DMS153 (cell line): Measurements from ENCODE around the gene SEZ6.
A peak's percentile ranks its signal among the peaks of the same experiment; 100 is the strongest.

Experiments used
- DNase-seq: peaks from one replicate; lab custom pipeline; 2025; lab: John Stamatoyannopoulos, UW

Gene SEZ6, protein sequence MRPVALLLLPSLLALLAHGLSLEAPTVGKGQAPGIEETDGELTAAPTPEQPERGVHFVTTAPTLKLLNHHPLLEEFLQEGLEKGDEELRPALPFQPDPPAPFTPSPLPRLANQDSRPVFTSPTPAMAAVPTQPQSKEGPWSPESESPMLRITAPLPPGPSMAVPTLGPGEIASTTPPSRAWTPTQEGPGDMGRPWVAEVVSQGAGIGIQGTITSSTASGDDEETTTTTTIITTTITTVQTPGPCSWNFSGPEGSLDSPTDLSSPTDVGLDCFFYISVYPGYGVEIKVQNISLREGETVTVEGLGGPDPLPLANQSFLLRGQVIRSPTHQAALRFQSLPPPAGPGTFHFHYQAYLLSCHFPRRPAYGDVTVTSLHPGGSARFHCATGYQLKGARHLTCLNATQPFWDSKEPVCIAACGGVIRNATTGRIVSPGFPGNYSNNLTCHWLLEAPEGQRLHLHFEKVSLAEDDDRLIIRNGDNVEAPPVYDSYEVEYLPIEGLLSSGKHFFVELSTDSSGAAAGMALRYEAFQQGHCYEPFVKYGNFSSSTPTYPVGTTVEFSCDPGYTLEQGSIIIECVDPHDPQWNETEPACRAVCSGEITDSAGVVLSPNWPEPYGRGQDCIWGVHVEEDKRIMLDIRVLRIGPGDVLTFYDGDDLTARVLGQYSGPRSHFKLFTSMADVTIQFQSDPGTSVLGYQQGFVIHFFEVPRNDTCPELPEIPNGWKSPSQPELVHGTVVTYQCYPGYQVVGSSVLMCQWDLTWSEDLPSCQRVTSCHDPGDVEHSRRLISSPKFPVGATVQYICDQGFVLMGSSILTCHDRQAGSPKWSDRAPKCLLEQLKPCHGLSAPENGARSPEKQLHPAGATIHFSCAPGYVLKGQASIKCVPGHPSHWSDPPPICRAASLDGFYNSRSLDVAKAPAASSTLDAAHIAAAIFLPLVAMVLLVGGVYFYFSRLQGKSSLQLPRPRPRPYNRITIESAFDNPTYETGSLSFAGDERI

DNA sequence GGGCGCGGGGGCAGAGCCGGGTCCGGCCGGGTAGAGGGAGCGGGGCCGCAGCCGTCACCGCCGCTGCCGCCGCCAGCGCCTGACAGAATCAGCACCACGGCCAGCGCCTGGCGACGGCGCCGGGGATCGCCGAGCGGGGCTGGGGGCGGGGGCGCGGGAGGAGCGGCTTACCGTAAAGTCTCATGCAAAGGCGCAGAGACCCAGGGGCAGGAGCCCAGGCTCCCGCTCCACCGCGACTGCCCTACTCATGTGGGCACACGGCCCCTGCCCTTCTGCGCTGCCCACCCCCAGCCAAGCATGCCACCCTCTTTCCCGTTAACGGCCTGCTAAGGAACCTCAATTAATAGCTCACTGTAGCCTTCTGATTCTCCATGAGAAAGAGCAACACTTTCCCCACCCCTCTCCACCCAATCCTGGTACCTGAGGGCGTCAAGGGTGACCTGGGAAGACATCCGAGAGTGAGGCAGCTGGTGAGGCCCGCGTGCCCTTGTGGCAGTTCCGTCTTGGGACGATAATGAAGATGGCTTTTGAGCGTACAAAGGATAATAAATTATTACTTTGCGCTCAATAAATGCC lies at the start of gene SEZ6:
Gene SEZ6, minus strand, starts transcription at position 98 of the 576 bp plus-strand sequence. CDS start 164 bp downstream, outside the sequence.
- DNase-seq: peak; percentile 51

DNA sequence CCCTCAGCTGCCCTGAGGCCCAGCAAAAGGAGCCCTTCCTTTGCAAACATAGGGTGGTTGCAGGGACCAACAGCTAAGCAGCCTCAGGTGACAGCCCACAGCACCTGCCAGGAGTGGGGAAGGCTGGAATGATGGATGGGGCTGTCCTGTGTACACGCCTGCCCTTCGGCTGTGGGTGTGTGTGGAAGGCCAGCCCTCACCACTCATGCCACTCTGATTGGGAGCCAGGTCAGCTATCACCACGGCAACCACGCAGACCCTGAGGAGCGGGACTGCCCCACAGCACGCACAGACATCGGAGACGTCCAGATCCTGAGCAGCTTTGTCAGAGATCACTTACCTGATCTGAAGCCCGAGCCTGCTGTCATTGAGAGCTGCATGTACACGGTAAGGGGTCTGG lies 49.0 kb upstream of the SEZ6 start:
- DNase-seq: no peak

DNA sequence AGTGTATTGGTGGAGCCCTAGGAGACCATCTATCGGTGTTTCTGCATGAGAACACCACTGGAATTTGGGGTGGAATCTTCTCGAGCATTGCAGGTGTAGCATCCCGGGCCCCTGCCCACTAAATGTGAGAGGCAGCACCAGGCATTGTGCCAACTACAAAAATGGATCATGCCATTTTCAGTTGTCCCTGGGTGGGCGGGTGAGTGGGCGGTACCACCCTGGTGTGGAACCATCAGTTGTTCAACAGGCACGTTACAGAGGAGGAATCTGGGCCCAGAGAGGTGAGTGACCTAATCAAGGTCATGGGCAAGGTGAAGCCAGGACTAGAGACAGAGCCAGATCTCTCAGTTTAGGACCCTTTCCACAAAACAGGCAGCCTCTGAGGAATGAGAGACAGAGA lies 45.9 kb upstream of the SEZ6 start:
- no peak for DNase-seq

DNA sequence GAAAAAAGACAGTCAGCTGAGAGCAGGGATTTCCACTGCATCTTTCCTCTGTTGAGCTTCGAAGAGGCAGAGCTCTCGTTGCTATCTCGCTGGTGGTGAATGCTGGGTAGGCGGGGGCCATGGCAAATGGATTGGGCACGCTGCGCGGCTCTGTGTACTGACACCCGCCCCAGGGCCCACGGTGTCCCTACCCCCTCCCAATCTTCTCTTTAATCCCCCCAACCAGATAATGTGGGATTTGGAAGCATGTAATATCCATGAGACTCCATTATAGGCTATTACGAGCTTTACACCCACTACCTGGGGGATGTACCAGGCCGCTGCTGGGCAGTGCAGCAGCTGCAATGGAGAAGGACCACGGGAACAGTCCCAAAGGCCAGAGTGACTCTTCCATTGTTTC lies 45.4 kb upstream of the SEZ6 start:
- DNase-seq: no peak

DNA sequence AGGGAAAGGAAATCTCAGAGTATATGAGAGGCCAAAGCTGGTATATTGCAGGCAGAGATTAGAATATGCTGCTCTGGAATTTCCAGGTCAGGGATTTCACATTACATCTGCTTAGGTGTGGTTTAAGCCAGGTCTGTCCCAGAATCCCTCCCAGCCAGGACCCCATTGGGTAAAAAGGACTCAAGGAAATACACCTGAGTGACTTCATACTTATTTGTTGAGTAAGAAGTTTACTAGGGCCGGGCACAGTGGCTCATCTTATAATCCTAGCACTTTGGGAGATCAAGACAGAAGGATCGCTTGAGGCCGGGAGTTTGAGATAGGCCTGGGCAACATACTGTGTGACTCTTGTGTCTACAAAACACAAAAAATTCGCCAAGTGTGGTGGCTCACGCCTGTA lies 44.3 kb upstream of the SEZ6 start:
- DNase-seq: no peak

DNA sequence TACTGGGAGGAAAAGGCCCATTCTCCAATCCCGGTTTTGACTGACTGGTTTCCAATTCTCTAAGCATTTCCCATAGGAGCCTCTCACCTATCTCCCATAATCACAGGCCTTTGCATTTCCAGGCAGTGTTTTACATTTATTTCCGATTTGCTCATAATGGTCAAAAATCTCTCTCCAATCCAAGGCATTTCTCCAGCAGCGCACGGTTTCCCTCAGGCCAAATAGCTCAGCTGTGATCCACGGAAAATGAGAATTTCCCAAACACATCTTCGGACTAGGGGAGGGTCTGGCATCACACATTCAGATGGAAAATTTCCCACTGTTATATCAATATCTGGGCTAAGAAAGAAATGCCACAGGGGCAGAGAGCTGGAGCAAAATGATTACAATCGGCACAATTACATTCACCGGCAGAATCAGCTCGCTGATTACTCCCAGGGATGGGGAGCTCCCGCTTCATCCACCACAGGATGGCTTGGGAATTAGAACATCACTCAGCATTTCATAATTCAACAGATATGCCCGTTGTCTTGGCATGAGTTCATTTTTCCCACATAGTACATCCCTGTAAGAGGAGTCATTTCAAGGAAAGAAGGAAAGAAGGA lies 43.8 kb upstream of the SEZ6 start:
- no peak for DNase-seq

DNA sequence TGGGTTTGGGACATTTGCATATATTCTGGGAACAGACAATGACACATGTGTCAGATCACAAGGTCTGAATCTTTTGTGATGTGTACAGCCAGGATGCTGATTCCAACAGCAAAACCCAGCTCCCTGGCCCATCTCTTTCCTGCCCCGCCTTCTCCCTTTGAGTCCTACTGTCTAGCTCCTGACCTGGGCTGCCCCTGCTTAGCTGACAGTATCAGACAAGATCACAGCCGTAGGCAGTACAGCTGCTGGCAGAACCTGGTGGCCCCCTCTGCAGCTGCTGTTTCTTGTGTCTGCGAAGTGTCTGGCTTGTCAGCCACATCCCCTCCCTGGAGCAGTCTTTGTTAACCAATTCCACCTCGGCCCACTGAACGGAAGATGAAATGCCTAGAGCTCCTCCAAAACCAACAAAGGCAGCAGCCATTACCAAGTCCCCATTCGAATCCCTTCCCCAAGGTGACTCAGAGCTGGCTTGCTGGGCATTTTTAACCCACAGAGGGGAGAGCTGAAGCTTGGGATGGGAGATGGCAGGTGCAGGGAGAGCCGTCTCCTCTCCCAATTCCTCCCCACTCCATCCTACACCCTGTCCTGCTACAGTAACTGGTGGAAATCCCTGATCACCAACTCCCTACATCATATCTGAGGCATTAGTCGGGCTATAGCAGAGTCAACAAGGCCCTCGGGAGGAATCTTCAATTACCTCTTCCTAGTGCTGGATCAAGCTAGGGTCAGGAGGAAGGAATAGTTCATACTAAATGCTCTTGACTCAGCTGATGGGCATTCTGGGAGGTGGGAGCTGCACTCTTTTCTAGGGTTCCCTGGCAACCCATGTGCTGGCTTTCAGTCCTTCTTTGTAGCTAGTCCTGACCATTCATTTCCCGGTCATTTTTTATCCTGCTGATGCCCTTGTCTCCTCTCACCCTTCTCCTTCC lies 42.9 kb upstream of the SEZ6 start:
- DNase-seq: peak; percentile 12

DNA sequence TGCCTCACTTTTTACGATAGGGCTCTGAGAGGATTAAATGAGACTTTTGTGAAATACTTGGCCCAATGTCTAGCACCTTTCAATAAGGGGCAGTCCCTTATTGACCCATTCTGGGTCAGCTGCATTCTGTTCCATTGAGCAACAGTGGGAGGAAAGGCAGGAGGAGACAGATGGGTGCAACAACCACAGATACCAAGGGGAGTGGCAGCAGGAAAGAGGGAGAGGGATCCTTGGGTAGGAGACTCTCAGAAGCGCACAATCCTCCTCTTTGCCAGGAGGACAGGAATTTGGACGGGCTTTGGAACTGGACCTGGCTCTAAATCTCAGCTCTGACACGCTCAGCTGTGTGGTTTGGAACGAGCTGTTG lies 40.6 kb upstream of the SEZ6 start:
- DNase-seq: no peak

DNA sequence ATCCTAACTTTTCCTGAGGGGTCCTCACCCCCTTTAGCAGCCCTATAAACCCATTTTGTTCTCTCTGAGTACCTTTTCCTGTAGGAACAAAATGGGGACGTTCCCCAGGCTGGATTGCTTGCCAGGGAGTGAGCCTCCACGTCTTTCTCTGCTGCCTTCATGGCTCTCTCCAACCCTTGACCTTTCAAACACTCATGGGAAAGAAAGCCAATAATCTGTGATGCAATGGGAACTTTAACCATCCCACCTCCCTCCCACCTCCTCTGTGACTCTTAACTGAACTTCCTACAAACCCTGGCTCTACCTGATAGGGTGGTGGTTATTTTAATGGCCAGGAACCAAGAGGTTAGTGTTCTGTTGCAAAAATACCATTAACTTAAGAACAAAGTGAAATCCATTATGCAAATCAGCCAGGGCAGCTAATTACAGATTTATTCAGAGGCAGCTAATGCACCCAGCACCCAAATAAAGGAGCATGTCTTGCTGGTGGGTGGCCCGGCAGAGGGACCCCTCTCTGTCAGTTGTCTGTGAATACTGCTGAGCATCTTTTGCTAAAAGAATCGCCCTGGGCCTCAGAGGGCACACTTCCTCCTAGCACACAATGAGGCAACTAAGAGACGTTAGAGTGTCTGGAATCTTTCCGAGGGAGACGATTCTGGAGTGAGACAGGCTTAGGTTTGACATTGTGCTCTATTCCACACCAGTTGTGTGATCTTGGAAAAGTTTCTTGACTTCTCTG lies 40.1 kb upstream of the SEZ6 start:
- no peak for DNase-seq

DNA sequence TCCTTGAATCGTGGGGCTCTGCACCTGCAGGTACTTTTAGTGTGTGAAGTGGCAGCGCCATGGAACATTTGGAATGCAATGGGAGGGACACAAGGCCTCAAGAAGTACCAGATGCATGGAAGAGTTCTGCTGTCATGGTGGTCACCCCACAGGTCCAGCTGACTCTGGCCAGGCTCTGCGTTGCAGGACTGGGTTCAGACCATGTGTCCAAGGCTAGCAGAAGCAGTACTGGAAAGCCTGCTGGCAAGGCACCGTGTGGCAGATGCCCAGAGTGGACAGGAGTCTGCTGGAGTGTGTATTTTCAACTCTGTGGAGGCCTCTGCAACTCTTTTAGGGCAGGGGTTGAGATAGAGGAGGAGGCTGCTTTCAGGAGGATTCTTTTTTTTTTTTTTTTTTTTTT lies 39.2 kb upstream of the SEZ6 start:
- no peak for DNase-seq

DNA sequence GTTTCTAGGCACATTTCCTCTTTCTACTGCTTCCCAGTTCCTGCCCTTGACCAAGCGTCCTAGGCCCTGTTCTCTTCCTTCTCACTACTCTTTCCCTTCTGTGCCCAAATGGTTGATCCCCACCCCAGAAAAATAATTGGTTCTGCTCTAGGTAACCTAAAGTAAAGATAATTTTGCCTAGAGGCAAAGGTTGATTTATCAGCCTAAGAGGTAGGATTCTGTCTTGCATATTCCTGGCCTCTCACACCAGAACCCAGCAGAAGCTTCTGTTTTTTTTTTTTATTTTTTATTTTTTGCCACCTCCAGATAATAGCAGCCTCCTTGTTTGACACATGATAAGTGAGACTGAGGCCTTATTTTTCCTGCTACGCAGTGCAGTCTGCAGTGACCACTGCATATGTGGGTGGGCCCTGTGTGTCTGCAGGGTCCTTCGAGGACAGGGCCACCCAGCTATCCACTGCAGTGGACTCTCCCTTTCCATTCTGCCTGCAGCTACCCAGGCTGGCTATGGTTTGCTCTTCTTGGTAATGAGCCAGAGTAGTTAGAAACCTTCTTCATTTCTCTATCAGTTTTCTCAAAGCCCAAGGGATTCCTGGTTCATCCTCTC lies 37.8 kb upstream of the SEZ6 start:
- DNase-seq: no peak

DNA sequence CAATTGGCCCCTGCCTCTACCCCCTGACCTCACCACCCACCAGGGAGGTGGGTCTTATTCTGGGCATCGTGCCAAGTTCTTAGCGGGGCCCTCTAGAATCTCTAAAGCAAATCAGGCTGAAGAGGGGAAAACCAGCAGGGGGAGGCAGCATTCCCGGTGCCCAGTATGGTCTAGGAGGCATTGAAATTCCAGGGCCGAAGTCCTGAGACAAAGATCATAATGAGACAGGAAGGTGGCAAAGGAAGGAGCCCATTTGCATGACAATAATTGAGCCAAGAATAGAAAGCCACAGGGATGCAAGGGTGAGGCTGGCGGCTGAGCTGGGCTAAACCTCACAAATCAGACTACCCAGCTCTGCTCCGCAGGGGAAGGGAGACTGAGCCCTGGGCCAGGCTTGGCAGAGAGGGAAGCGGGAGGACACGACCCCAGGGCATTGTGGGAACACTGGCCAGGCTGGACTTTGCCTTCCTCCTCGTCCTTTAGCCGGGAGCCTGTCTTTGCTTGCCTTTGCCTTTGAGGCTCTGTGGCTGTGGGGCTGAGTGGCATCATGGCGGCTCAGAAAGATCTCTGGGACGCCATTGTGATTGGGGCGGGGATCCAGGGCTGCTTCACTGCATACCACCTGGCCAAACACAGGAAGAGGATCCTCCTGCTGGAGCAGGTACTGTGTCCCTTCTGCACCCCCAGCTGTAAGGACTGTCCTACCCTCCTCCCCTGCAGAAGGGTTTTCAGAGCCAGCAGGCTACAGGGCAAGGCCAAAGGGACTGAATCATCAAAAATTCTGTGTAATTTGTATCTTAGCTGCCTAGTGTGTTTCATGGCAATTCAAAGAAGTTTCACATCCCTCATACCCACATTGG lies 37.1 kb upstream of the SEZ6 start, which contains the start of gene PIPOX:
Gene PIPOX, plus strand, starts transcription at position 463 of the 860 bp plus-strand sequence. Its CDS starts 85 bp downstream, at position 548.
- peak; percentile 87 for DNase-seq

DNA sequence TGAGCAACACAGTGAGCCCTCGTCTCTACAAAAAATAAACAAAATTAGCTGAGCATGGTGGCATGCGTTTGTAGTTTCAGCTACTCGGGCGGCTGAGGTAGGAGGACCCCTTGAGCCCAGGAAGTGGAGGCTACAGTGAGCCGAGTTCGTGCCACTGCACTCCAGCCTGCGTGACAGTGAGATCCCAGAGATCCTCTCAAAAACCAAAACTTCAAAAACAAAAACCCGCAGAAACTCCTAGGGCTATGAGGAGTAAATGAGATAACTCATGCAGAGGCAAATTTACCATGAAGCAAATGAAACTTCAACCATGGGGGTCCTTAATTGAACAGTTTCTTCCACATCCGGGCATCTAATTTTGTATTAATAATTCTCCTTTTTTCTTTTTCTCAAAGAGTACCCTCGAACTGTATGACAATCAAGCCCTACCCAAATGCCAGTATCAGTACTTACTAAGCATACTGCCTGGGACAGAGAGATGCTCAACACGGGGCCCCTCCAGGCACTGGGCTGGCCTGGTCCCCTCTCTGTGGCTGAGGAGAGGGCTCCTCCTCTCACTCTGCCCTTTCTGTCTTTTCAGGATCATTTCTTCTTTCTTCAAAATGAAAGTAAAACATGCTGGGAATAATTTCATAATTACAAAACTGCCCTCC lies 36.3 kb upstream of the SEZ6 start:
- no peak for DNase-seq

DNA sequence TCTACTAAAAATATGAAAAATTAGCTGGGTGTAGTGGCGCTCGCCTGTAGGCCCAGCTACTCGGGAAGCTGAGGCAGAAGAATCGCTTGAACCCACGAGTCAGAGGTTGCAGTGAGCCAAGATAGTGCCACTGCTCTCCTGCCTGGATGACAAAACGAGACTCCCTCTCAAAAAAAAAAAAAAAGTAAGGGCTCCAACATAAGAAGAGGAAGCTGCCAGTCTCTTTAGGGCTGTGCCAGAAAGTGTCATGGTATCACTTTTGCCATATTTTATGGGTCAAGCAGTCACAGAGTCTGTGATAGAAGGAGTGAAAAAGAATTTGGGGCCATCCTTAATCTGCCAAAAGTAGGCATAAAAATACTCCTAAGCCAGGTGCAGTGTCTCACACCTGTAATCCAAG lies 35.7 kb upstream of the SEZ6 start:
- no peak for DNase-seq

DNA sequence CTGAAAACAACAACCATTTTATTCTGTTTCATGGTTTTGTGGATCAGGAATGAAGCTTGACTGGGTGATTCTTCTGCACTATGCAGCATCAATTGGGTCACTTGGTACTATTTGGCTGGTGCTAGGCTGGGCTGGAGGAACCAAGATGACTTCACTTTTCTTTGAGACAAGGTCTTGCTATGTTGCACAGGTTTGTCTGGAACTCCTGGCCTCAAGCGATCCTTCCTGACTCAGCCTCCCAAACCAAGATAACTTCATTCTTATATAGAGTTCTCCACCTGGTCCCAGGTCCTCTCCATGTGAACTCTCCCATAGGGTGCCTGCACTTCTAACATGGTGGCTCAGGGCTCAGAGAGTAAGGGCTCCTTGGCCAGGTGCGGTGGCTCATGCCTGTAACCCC lies 35.3 kb upstream of the SEZ6 start:
- DNase-seq: no peak

DNA sequence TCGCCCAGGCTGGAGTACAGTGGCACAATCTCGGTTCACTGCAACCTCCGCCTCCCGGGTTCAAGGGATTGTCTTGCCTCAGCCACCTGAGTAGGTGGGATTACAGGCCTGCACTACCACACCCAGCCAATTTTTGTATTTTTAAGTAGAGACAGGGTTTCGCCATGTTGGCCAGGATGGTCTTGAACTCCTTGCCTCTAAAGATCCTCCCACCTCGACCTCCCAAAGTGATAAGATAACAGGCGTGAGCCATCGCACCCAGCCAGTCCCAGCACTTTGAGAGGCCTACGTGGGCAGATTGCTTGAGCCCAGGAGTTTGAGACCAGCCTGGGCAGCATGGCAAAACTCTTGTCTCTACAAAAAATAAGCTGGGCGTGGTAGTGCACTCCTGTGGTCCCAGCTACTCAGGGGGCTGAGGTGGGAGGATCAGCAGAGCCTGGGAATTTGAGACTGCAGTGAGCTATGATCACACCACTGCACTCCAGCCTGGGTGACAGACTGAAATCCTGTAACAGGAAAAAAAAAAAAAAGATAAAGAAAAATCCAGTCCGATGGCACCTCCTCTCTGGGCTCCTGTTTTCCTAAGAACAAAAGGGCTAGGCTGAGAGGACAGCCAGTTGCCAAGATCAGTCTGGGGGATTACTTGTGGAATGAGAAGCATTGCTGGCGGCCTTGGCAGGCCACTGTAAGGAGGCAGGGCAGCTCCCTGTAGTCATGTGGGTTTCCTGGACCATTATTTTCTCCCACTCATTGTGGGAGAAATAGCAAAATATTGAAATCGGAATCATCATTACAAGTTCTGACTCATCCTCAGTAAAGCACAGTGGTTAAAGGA lies 34.1 kb upstream of the SEZ6 start:
- DNase-seq: no peak

DNA sequence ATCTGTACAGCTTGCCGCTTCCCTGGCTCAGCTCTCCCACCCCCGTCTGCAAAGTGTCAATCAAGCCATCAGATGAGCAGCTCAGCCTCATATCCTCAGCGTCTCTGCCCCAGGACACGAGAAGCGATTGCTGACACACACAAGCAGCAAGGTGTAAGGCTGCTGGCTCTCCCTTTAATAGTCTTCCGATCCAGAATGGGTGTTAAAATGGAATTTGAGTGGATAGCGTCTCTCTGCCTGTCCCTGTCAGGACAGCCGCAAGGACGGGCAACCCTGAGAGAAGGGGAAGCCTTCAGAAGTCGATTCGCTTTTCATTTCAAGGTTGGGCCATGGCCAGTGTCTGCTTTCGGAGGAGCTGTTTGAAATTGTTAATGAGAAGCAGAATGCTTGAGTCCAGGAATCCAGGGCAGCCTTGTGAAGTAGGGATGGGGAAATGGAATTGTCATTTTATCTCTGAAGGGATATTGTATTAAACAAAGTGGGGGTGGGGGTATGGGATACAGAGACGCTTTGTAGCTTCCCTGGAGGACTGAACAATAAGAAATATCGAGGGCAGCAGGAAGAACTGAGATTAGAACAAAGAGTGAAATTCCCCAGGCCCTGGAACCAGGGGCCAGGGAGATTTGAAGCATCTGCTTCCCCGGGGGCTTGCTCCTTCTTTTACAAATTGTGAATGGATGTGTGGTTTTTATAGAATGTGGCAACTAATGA lies 32.4 kb upstream of the SEZ6 start:
- DNase-seq: no peak
